ENCODE data around the gene MYO5A.

GRCh38 chr15:52369030-52369429 lies 159.7 kb downstream of the MYO5A start:
- no peak for TF ChIP-seq REST (IDR thresholded peaks at IDR 0.05; ENCODE audit: insufficient read depth in 1 of 2, low read depth in 2 of 2, low read length in 2 of 2)
- TF ChIP-seq SIN3A (IDR thresholded peaks at IDR 0.05; ENCODE audit: borderline replicate concordance, insufficient read depth, low read length): no peak
- no peak for TF ChIP-seq TAF1 (IDR thresholded peaks at IDR 0.05; ENCODE audit: borderline replicate concordance, insufficient read depth, low read length)
- no peak for TF ChIP-seq POLR2AphosphoS5 (IDR thresholded peaks at IDR 0.05; ENCODE audit: low read depth, low read length)
- no peak for TF ChIP-seq FOXP2 (optimal IDR thresholded peaks at IDR 0.05; ENCODE audit: borderline replicate concordance, extremely low read depth, extremely low read length, insufficient read depth)

All from PFSK-1 (cell line).